ENCODE measurements around the gene CDKN2A.
A peak's percentile ranks its signal among the peaks of the same experiment; 100 is the strongest.

Gene CDKN2A

GRCh38 chr9:21993893-21994555, at the start of gene CDKN2A:
TSS of gene CDKN2A (minus strand) at chr9:21994392.
- Mint-ChIP-seq H3K36me3 (ENCODE audit: low read depth) (peaks cover 13% of the 10 kb centered on the region), H3K9me3 (no peaks in the 10 kb centered on the region), H3K27me3 (peaks cover 59% of the 10 kb centered on the region), H3K27ac (peak within 1 kb of the TSS; percentile 97), H3K4me3 (peak within 1 kb of the TSS; percentile 94), H3K4me1 (ENCODE audit: low read depth) (peaks cover 30% of the 10 kb centered on the region)
- intact Hi-C loops (cut with micrococcal nuclease), result no loop called here

GRCh38 chr9:22043928-22044327, 49.7 kb upstream of the CDKN2A start:
- intact Hi-C loops (cut with micrococcal nuclease), result no loop called here
- peaks cover 18% of the 10 kb centered on the region for H3K27me3 Mint-ChIP-seq
- H3K9me3 Mint-ChIP-seq, result no peaks in the 10 kb centered on the region
- H3K4me1 Mint-ChIP-seq (ENCODE audit: low read depth), result peaks cover 5% of the 10 kb centered on the region
- no peaks in the 10 kb centered on the region for H3K36me3 Mint-ChIP-seq (ENCODE audit: low read depth)
- H3K27ac Mint-ChIP-seq, result no peak overlapping the region
- no peak overlapping the region for H3K4me3 Mint-ChIP-seq

- no peaks in the 10 kb centered on the region for H3K36me3 Mint-ChIP-seq (ENCODE audit: low read depth)
- intact Hi-C loops (cut with micrococcal nuclease), result no loop called here
- H3K27me3 Mint-ChIP-seq, result peaks cover 16% of the 10 kb centered on the region
- H3K4me3 Mint-ChIP-seq, result no peak overlapping the region
- H3K9me3 Mint-ChIP-seq, result no peaks in the 10 kb centered on the region
- H3K27ac Mint-ChIP-seq, result no peak overlapping the region
- H3K4me1 Mint-ChIP-seq (ENCODE audit: low read depth), result peaks cover 5% of the 10 kb centered on the region
Observed at GRCh38 chr9:22041775-22042174, 47.6 kb upstream of the CDKN2A start.

GRCh38 chr9:22041344-22041743, 47.2 kb upstream of the CDKN2A start:
- Mint-ChIP-seq H3K4me3 (no peak overlapping the region), H3K27ac (no peak overlapping the region), H3K4me1 (ENCODE audit: low read depth) (peaks cover 5% of the 10 kb centered on the region), H3K36me3 (ENCODE audit: low read depth) (no peaks in the 10 kb centered on the region), H3K27me3 (peaks cover 13% of the 10 kb centered on the region), H3K9me3 (no peaks in the 10 kb centered on the region)
- intact Hi-C loops (cut with micrococcal nuclease), result no loop called here

GRCh38 chr9:22040760-22041159, 46.6 kb upstream of the CDKN2A start:
- Mint-ChIP-seq H3K27me3 (peaks cover 12% of the 10 kb centered on the region), H3K27ac (no peak overlapping the region), H3K4me3 (no peak overlapping the region)

DNA sequence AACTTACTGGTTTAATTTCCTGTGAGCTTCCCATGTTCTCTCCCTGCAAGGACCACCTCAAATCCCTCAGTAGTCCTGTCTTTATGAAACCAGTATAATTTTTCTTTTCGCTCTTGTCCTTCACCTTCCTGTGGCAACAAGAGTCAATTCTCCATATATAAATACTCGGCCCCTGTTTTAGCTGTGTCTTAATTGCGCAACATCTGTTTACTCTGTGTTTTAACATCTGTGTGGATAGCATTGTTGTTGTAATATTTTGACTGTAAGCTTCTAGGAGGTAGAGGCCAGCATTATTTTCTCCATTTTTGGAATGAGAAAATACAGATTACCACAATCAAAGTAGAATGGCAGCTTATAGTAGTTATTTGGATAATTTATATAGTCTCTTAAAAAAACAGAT, 45.1 kb upstream of the CDKN2A start:
- peaks cover 9% of the 10 kb centered on the region for H3K27me3 Mint-ChIP-seq
- no peak overlapping the region for H3K4me3 Mint-ChIP-seq
- H3K36me3 Mint-ChIP-seq (ENCODE audit: low read depth), result no peaks in the 10 kb centered on the region
- no peak overlapping the region for H3K27ac Mint-ChIP-seq
- H3K9me3 Mint-ChIP-seq, result no peaks in the 10 kb centered on the region
- H3K4me1 Mint-ChIP-seq (ENCODE audit: low read depth), result peaks cover 6% of the 10 kb centered on the region
- intact Hi-C loops (cut with micrococcal nuclease), result loop anchor here (5.0 to 10.0 kb wide), 3 partner anchors 126 to 416 kb away; no protein-coding TSS in a partner anchor

More at GRCh38 chr9:22040760-22041159, 46.6 kb upstream of the CDKN2A start:
- Mint-ChIP-seq H3K36me3 (ENCODE audit: low read depth) (no peaks in the 10 kb centered on the region), H3K9me3 (no peaks in the 10 kb centered on the region), H3K4me1 (ENCODE audit: low read depth) (peaks cover 5% of the 10 kb centered on the region)
- intact Hi-C loops (cut with micrococcal nuclease), result no loop called here

DNA sequence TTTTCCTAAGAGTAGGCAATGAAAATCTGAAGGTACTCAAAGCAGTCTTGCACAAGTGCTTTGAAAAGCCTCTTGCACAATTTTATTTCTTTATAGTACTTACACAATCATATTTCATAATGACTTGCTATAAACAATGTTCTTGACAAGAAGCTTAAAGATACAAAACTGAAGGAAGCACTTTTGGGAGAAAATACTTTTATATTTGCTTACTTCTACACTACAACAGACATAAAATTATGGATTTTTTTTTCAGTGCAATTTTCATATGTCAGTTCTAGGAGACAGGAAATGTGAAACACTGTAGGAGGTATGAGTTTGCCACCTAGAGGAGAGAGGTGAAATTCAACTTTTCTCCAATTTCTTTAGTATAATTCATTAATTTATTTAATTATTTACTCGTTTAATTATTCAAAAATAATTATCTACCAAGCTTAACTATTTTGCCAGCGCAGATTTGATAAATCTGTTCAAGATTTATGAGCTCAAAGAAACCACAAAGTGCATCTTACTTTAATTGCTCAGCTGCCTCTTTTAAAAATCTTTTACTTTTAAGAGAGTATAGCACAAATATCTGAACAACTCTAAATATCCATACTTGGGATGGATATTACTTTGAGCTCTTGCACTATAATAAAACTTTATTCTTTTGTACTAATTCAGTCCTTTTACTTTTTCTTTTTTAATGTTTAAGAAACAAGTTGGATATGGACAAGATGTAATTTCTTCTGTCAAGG, 43.9 kb upstream of the CDKN2A start:
- no peak overlapping the region for H3K4me3 Mint-ChIP-seq
- intact Hi-C loops (cut with micrococcal nuclease), result loop anchor here (5.0 to 10.0 kb wide), 3 partner anchors 127 to 417 kb away; no protein-coding TSS in a partner anchor

GRCh38 chr9:22036866-22037626, 42.9 kb upstream of the CDKN2A start:
- Mint-ChIP-seq H3K4me1 (ENCODE audit: low read depth) (peaks cover 10% of the 10 kb centered on the region), H3K36me3 (ENCODE audit: low read depth) (no peaks in the 10 kb centered on the region), H3K27me3 (peaks cover 3% of the 10 kb centered on the region), H3K4me3 (no peak overlapping the region), H3K9me3 (no peaks in the 10 kb centered on the region), H3K27ac (no peak overlapping the region)
- intact Hi-C loops (cut with micrococcal nuclease), result loop anchor here (5.0 to 10.0 kb wide), 3 partner anchors 128 to 418 kb away; no protein-coding TSS in a partner anchor

More for the DNA sequence above, 43.9 kb upstream of the CDKN2A start:
- peaks cover 6% of the 10 kb centered on the region for H3K4me1 Mint-ChIP-seq (ENCODE audit: low read depth)
- H3K27me3 Mint-ChIP-seq, result peaks cover 6% of the 10 kb centered on the region
- H3K9me3 Mint-ChIP-seq, result no peaks in the 10 kb centered on the region
- H3K27ac Mint-ChIP-seq, result no peak overlapping the region
- no peaks in the 10 kb centered on the region for H3K36me3 Mint-ChIP-seq (ENCODE audit: low read depth)

DNA sequence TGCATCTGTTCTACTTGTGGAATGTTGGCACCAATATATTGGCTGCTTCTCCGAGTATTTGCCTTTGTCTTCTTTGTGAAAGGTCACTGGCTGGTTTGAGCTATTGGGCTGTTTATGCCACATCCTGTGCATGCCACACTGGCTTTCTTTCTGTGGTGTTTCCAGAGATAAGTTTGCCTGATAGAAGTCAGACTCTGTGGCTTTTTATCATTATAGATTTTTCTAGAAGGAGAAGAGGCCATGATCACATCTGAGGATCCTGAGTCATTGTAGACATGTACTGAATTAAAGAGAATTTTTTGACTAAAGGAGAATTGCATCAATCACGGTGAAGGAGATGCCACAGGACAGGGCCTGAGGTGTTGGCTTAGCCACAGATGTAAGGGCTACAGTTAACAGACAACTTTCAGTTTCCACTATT, 41.4 kb upstream of the CDKN2A start:
- no peak overlapping the region for H3K27ac Mint-ChIP-seq
- H3K27me3 Mint-ChIP-seq, result no peaks in the 10 kb centered on the region
- H3K36me3 Mint-ChIP-seq (ENCODE audit: low read depth), result no peaks in the 10 kb centered on the region
- H3K4me3 Mint-ChIP-seq, result no peak overlapping the region
- intact Hi-C loops (cut with micrococcal nuclease), result loop anchor here (5.0 to 10.0 kb wide), 3 partner anchors 129 to 419 kb away; no protein-coding TSS in a partner anchor
- peaks cover 13% of the 10 kb centered on the region for H3K4me1 Mint-ChIP-seq (ENCODE audit: low read depth)
- H3K9me3 Mint-ChIP-seq, result no peaks in the 10 kb centered on the region

DNA sequence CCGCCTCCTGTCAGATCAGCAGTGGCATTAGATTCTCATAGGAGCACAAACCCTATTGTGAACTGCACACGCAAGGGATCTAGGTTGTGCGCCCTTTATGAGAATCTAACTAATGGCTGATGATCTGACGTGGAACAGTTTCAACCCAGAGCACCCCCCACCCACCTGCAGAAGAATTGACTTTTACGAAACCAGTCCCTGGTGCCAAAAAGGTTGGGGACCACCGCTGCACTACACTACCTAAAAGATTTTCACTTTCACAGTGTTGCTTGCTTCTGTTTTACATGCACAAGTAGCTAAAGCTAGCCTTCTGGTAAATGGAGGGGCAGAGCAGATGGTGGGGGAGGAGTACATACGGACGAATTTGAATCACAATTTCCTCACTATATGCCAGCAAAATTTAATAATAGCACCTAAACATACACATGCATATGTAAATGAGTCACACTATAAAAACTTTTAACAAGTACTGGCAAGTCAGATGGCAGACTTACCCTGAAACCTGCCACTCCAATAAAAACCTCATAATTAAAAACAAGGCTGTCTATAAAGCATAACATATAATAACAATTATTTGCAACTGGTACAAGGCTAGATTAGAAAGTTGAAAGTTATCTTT, 38.9 kb upstream of the CDKN2A start:
- Mint-ChIP-seq H3K9me3 (no peaks in the 10 kb centered on the region), H3K27me3 (no peaks in the 10 kb centered on the region), H3K27ac (no peak overlapping the region), H3K4me3 (no peak overlapping the region), H3K36me3 (ENCODE audit: low read depth) (no peaks in the 10 kb centered on the region), H3K4me1 (ENCODE audit: low read depth) (peaks cover 24% of the 10 kb centered on the region)
- intact Hi-C loops (cut with micrococcal nuclease), result loop anchor here (10.0 kb wide), 2 partner anchors 132 to 422 kb away; no protein-coding TSS in a partner anchor

DNA sequence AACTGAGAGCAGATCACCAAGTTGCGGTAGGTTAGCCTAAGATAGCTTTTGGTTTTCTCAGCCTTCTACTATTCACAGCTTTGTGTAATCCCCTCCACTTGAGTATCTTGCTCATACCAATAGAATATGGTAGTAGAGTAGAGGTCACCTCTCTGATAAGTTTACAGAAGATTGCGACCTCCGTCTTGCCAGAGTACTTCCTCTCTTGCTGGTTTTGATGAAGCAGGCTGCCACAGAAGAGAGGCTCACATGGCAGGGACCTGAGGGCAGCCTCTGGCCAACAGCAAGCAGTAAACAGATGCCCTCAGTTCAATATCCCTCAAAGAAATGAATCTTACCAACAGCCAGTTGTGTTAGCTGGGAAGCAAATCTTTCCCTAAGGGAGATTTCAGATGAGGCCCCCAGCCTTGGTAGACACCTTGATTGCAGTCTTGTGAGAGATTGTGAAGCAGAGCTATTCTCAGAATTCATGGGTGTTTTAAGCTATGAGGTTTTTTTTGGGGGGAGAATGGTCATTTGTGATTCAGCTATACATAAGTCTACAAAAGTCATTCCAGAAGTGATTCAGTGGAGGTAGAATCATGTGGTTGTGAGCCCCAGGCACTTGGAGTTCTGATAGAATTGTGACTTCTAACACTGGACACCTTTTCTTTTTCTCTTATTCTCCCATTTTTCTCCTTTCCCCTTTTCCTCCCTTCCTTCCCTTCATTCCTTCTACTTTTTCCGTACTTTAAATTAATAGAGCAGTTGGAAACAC, 37.6 kb upstream of the CDKN2A start:
- Mint-ChIP-seq H3K27me3 (peaks cover 2% of the 10 kb centered on the region), H3K4me3 (no peak overlapping the region), H3K9me3 (no peaks in the 10 kb centered on the region), H3K27ac (no peak overlapping the region), H3K36me3 (ENCODE audit: low read depth) (no peaks in the 10 kb centered on the region), H3K4me1 (ENCODE audit: low read depth) (peaks cover 24% of the 10 kb centered on the region)
- intact Hi-C loops (cut with micrococcal nuclease), result loop anchor here (10.0 kb wide), 2 partner anchors 133 to 423 kb away; no protein-coding TSS in a partner anchor

GRCh38 chr9:22030101-22030598, 36.0 kb upstream of the CDKN2A start:
- H3K4me3 Mint-ChIP-seq, result no peak overlapping the region
- peaks cover 4% of the 10 kb centered on the region for H3K27me3 Mint-ChIP-seq
- no peaks in the 10 kb centered on the region for H3K36me3 Mint-ChIP-seq (ENCODE audit: low read depth)
- peak overlapping the region; percentile 15 for H3K27ac Mint-ChIP-seq
- peaks cover 21% of the 10 kb centered on the region for H3K4me1 Mint-ChIP-seq (ENCODE audit: low read depth)
- intact Hi-C loops (cut with micrococcal nuclease), result loop anchor here (10.0 kb wide), 2 partner anchors 135 to 425 kb away; no protein-coding TSS in a partner anchor
- H3K9me3 Mint-ChIP-seq, result no peaks in the 10 kb centered on the region

GRCh38 chr9:22029231-22029630, 35.0 kb upstream of the CDKN2A start:
- Mint-ChIP-seq H3K36me3 (ENCODE audit: low read depth) (no peaks in the 10 kb centered on the region), H3K27ac (no peak overlapping the region), H3K4me1 (ENCODE audit: low read depth) (peaks cover 18% of the 10 kb centered on the region), H3K27me3 (peaks cover 9% of the 10 kb centered on the region), H3K4me3 (no peak overlapping the region), H3K9me3 (no peaks in the 10 kb centered on the region)
- intact Hi-C loops (cut with micrococcal nuclease), result no loop called here
